Measurements from ENCODE around the gene TIMMDC1. TPM values are rescaled to one million over a fixed set of nuclear protein-coding genes. Genes with fewer than 3 reads are reported as not detected.

The TIMMDC1 gene
- total RNA-seq, 3 donors from 2014 or later: 93.4 to 107 (median 95.3) TPM

DNA sequence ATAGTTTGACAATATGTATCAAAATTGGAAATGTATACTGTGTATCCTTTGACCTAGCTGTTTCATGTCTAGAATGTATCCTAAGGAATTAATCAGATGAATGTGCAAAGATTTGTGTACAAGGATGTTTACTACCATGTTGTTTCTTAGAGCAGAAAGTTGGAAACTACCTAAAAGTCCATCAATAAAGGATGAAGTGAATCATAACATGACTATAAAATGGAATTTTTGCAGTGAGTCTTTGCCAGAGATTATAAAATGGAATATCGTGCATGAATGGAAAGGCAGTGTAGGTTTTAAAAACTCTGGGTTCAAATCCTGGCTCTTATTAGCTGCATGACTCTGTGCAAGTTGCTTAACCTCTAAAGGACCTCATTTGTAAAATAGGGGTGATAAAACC is 15.2 kb upstream of the TIMMDC1 start:
- no peak for TF ChIP-seq CTCF (IDR thresholded peaks at IDR 0.05)
- no peak for ATAC-seq
- Histone ChIP-seq H3K4me3 (no peak overlapping the region), H3K36me3 (ENCODE audit: low read depth) (no peaks in the 10 kb centered on the region), H3K9me3 (no peaks in the 10 kb centered on the region), H3K4me1 (ENCODE audit: low read depth) (no peaks in the 10 kb centered on the region)
- intact Hi-C loops (cut with DNase I, micrococcal nuclease): no loop called here
- no peak for DNase-seq

GRCh38 chr3:119485563-119485962 is 12.8 kb upstream of the TIMMDC1 start:
- H3K36me3 ChIP-seq (ENCODE audit: low read depth): no peaks in the 10 kb centered on the region

GRCh38 chr3:119490153-119490552 is 8.2 kb upstream of the TIMMDC1 start:
- H3K36me3 ChIP-seq (ENCODE audit: low read depth): no peaks in the 10 kb centered on the region
- no peaks in the 10 kb centered on the region for H3K9me3 ChIP-seq
- ATAC-seq (no peak), DNase-seq (no peak)
- no peak overlapping the region for H3K4me3 ChIP-seq
- intact Hi-C loops (cut with DNase I, micrococcal nuclease): no loop called here
- TF ChIP-seq CTCF (IDR thresholded peaks at IDR 0.05): no peak
- no peaks in the 10 kb centered on the region for H3K4me1 ChIP-seq (ENCODE audit: low read depth)

More at GRCh38 chr3:119485563-119485962, 12.8 kb upstream of the TIMMDC1 start:
- Histone ChIP-seq H3K4me3 (no peak overlapping the region), H3K4me1 (ENCODE audit: low read depth) (no peaks in the 10 kb centered on the region), H3K9me3 (no peaks in the 10 kb centered on the region)
- TF ChIP-seq CTCF (IDR thresholded peaks at IDR 0.05): no peak
- intact Hi-C loops (cut with DNase I, micrococcal nuclease): no loop called here
- DNase-seq (no peak), ATAC-seq (no peak)

DNA sequence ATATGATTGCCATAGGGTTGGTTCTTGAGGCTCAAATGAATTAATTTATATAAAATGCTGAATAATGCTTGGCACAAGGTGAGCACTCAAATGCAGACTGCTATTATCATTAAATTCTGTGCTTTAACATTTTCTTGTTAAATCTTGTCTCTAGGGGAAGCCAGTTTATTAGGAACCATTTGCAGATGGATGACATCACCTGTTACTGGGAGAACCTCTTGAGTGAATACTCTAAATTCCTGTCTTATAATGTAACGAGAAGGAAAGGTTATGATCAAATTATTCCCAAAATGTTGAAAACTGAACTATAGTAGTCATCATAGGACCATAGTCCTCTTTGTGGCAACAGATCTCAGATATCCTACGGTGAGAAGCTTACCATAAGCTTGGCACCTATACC is 6.2 kb upstream of the TIMMDC1 start:
- H3K4me3 ChIP-seq: no peak overlapping the region
- no peak for ATAC-seq
- DNase-seq: no peak
- intact Hi-C loops (cut with DNase I, micrococcal nuclease): no loop called here
- no peaks in the 10 kb centered on the region for H3K9me3 ChIP-seq
- no peaks in the 10 kb centered on the region for H3K4me1 ChIP-seq (ENCODE audit: low read depth)
- no peaks in the 10 kb centered on the region for H3K36me3 ChIP-seq (ENCODE audit: low read depth)
- no peak for TF ChIP-seq CTCF (IDR thresholded peaks at IDR 0.05)

DNA sequence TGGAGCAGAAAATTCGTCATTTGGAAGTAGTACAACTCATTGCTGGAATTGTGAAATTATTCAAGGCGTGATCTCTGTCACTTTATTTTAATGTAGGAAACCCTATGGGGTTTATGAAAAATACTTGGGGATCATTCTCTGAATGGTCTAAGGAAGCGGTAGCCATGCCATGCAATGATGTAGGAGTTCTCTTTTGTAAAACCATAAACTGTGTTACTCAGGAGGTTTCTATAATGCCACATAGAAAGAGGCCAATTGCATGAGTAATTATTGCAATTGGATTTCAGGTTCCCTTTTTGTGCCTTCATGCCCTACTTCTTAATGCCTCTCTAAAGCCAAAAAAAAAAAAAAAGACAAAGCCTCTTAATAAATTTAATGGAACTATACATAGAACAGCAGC is 5.5 kb upstream of the TIMMDC1 start:
- H3K36me3 ChIP-seq (ENCODE audit: low read depth): no peaks in the 10 kb centered on the region

More for the DNA sequence above, 5.5 kb upstream of the TIMMDC1 start:
- no peak for ATAC-seq
- no peak for DNase-seq
- Histone ChIP-seq H3K9me3 (no peaks in the 10 kb centered on the region), H3K4me3 (no peak overlapping the region), H3K4me1 (ENCODE audit: low read depth) (no peaks in the 10 kb centered on the region)
- no peak for TF ChIP-seq CTCF (IDR thresholded peaks at IDR 0.05)
- intact Hi-C loops (cut with DNase I, micrococcal nuclease): no loop called here

Measured in mucosa of descending colon (tissue), 3 donors.